GM10266 (cell line): ENCODE measurements around the gene NOL11.
"Not testable (repeated sequence)": the region's sequence is repeated elsewhere in the genome, so short reads cannot be mapped to it uniquely, and the experiment has no call there.

Experiments
- DNase-seq: peaks from one replicate; pipeline ENCODE4 v3.0.0; 2012; ENCODE audit errors: extremely low spot score
- CTCF ChIP-seq: IDR thresholded peaks from 2 replicates; pipeline ENCODE4 v1.5.1; 2012; ENCODE audit warnings: mild to moderate bottlenecking, low read depth; ENCODE audit not compliant: control insufficient read depth, insufficient read depth; ENCODE audit errors: missing control alignments

The NOL11 gene

GRCh38 chr17:67725373-67725791, 7.6 kb downstream of the NOL11 start:
- TF ChIP-seq CTCF: no peak
- no peak for DNase-seq

DNA sequence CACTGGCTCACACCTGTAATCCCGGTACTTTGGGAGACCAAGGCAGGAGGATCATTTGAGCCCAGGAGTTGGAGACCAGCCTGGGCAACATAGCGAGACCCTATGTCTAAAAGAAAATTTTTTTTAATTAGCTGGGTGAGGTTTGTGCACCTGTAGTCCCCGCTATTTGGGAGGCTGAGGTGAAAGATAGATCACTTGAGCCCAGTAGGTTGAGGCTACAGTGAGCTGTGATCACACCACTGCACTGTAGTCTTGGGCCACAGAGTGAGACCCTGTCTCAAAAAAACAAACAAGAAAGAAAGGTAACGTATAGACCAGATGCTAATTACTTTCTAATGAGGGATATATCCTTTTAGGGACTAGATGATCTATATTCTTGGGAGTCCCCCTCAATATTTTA, 8.1 kb downstream of the NOL11 start:
- no peak for TF ChIP-seq CTCF
- DNase-seq: no peak

DNA sequence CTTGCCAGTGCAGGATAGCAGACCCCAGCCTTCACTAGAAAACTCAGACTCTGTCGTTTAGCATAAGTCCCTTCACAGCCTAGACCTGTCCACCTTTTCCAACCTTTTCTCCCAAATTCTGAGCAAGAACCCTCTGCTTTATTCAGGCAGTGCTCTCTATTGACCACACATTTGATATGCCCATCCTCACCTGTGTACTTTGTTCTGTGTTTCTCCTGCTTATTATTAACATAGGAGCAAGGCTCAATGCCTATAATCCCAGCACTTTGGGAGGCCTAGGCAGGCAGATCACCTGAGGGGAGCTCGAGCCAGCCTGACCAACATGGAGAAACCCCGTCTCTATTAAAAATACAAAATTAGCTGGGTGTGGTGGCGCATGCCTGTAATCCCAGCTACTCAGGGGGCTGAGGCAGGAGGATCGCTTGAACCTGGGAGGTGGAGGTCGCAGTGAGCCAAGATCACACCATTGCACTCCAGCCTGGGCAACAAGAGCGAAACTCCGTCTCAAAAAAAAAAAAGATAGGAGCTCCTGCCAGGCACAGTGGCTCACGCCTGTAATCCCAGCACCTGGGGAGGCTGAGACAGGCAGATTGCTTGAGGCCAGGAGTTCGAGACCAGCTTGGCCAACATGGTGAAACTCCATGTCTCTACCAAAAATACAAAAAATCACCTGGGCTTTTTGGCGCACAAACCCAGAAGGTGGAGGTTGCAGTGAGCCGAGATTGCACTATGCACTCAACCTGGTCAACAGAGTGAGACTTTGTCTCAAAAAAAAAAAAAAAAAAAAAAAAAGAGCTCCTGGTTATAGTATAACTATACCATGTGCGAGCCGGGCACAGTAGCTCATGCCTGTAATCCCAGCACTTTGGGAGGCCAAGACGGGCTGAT, 9.7 kb downstream of the NOL11 start:
- DNase-seq: not testable (repeated sequence)

- no peak for DNase-seq
- TF ChIP-seq CTCF: no peak
These were observed 12.2 kb downstream of the NOL11 start for GRCh38 chr17:67729903-67730302.

- no peak for DNase-seq
- no peak for TF ChIP-seq CTCF
These were observed 13.0 kb downstream of the NOL11 start for GRCh38 chr17:67730731-67731130.

DNA sequence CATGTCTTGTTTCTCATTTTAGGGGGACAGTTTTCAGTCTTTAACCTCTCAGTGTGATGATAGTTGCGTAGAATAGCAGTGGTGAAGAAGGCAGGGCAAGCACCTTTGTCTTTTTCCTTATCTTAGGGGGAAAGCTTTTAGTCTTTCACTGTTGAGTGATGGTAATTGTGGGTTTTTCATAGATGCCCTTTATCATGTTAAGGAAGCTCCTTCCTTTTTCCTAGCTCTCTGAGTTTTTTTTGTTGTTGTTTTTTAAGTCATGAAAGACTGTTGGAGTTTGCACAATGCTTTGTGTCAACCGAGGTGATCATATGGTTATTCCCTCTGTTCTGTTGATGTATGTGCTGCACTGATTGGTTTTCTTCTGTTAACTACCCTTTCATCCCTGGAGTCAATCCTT, 15.7 kb downstream of the NOL11 start:
- no peak for DNase-seq
- TF ChIP-seq CTCF: no peak

DNA sequence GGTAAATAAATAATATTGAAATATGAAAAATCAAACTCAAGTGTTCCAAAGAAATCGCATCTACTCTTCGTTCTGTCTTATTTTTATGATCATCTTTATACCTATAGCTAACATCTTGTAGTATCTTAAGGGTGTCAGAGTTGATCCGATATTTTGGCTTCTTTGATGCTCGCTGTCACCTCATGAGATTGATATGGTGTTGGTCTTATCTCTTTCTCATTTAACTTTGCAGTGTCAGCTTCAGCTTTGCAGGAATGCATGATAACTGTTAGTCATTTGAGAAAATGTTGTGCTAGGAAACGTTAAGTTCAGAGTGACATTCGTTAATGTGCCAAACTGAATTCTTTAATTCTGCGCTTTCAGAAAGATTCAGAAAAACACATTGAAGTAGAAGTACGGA, 19.4 kb downstream of the NOL11 start:
- DNase-seq: no peak
- TF ChIP-seq CTCF: no peak
